Measurements from ENCODE around the gene HLA-DOA. TPM values are rescaled to one million over a fixed set of nuclear protein-coding genes. Genes with fewer than 3 reads are reported as not detected.

HLA-DOA gene
- total and polyA plus RNA-seq, 2 of the 8 experiments (the other 6 are each of a cell fraction or from before 2014, with no cell fraction given), result 23.7 to 89.0 TPM

GRCh38 chr6:32954267-32954666, 55.1 kb downstream of the HLA-DOA start:
- H3K56ac ChIP-seq (replicated peaks; ENCODE audit: insufficient read length, low read depth, low read length), result no peak overlapping the region
- H3K4me1 ChIP-seq (replicated peaks in 1 of 4; ENCODE audit: control insufficient read depth in 3 of 4, insufficient read depth in 4 of 4, low read length in 3 of 4), result peaks cover 0 to 10% (median 3%) of the 10 kb centered on the region in 4 experiments; a peak in 5 of 7 replicates
- H3K14ac ChIP-seq (ENCODE audit: insufficient read length), result no peak overlapping the region
- no peak overlapping the region for H2BK20ac ChIP-seq (ENCODE audit: low read length)
- H3K4ac ChIP-seq (replicated peaks; ENCODE audit: insufficient read length, low read depth, low read length), result no peak overlapping the region
- H4K8ac ChIP-seq (ENCODE audit: extremely low read depth, insufficient read depth, low read length), result no peak overlapping the region
- no peak overlapping the region for H2BK15ac ChIP-seq (ENCODE audit: low read length)
- no peaks in the 10 kb centered on the region for H3K79me1 ChIP-seq (ENCODE audit: low read depth, low read length)
- H2BK12ac ChIP-seq (ENCODE audit: low read depth, low read length), result no peak overlapping the region
- no peak overlapping the region for H2BK120ac ChIP-seq (replicated peaks; ENCODE audit: low read depth, low read length)
- H3K18ac ChIP-seq (ENCODE audit: extremely low read depth, low read length), result no peak overlapping the region
- no peak overlapping the region for H2AK5ac ChIP-seq (ENCODE audit: low read depth, low read length)
- no peaks in the 10 kb centered on the region for H3K9me3 ChIP-seq (ENCODE audit: insufficient read depth in 2 of 2, low read depth in 1 of 2, low read length in 1 of 2)
- H3K9ac ChIP-seq (replicated peaks in 1 of 4; ENCODE audit: extremely low read depth in 1 of 4, low read depth in 3 of 4, low read length in 3 of 4), result no peak overlapping the region
- no peak overlapping the region for H2AFZ ChIP-seq (ENCODE audit: low read length)
- no peaks in the 10 kb centered on the region for H3K79me2 ChIP-seq (ENCODE audit: control insufficient read depth in 1 of 2, insufficient read depth in 2 of 2, low read length in 2 of 2)
- H3K27ac ChIP-seq (ENCODE audit: low read depth, low read length), result no peak overlapping the region
- ChIA-PET CTCF (ENCODE audit: partially characterized antibody) (interaction anchor here (0.9 to 11.1 kb wide), 28 partner anchors 12 to 835 kb away, joined by 3 to 168 read pairs (median 8); partner anchors contain the start of genes BRD2, HLA-DMB, HLA-DPB1 and PSMB8), POLR2A (ENCODE audit: partially characterized antibody) (interaction anchor here (2.7 to 33.3 kb wide), 4 partner anchors 10 to 60 kb away, joined by 10 to 1158 read pairs (median 15); partner anchors contain the start of genes BRD2 and HLA-DMB)
- no peak overlapping the region for H2BK5ac ChIP-seq (ENCODE audit: low read depth, low read length)
- no peak overlapping the region for H4K91ac ChIP-seq (replicated peaks; ENCODE audit: insufficient read length, low read length)
- no peak overlapping the region for H3K4me2 ChIP-seq (ENCODE audit: insufficient read depth in 1 of 2, low read depth in 2 of 2, low read length in 2 of 2)
- H3K23me2 ChIP-seq (ENCODE audit: low read depth, low read length), result 0 out of 2 replicates have a peak, but pooled peaks cover 4% of the 10 kb centered on the region
- FAIRE-seq, result no peak
- peaks cover 0 to 7% of the 10 kb centered on the region in 2 experiments for H4K20me1 ChIP-seq (replicated peaks in 1 of 2; ENCODE audit: control insufficient read depth in 1 of 2, insufficient read depth in 2 of 2, low read length in 2 of 2)
- H3K36me3 ChIP-seq (ENCODE audit: control insufficient read depth in 2 of 4, insufficient read depth in 4 of 4, low read length in 3 of 4), result no peaks in the 10 kb centered on the region
- H4K5ac ChIP-seq (ENCODE audit: insufficient read length, low read depth, low read length), result no peak overlapping the region
- WGBS, 2 experiments (ENCODE audit: extremely low coverage in 1 of 2, insufficient coverage in 1 of 2, insufficient read length in 1 of 2, insufficient replicate concordance in 2 of 2, low coverage in 1 of 2, low lambda C conversion rate in 2 of 2, missing lambda C conversion rate in 1 of 2), result 82% methylated on average over 4 of the region's 4 CpGs; no CpG with 5 or more reads in 1 of the 2 experiments
- DNase-seq (ENCODE audit: low read depth in 1 of 2, low spot score in 2 of 2), result no peak
- no peak overlapping the region for H3K4me3 ChIP-seq (ENCODE audit: extremely low read depth in 1 of 4, insufficient read depth in 2 of 4, low read depth in 3 of 4, low read length in 4 of 4)
- TF ChIP-seq SUZ12 (IDR thresholded peaks at IDR 0.05; ENCODE audit: low read length), result no peak
- TF ChIP-seq USF2 (IDR thresholded peaks at IDR 0.05; ENCODE audit: low read length), result no peak
- no peak for TF ChIP-seq PHF8 (conservative IDR thresholded peaks at IDR 0.05; ENCODE audit: low read depth, low read length)
- TF ChIP-seq CBX5 (IDR thresholded peaks at IDR 0.05; ENCODE audit: low read depth, low read length), result no peak
- no peaks in the 10 kb centered on the region; a peak in 1 of 7 replicates for H3K27me3 ChIP-seq (replicated peaks in 1 of 4; ENCODE audit: control insufficient read depth in 3 of 4, extremely low read depth in 1 of 4, insufficient read depth in 3 of 4, low read length in 3 of 4)
- no peak overlapping the region for H3K23ac ChIP-seq (ENCODE audit: insufficient read length)

Measured in H1 (cell line).